Coronary artery (tissue), 2 donors: ENCODE measurements around the gene POLR3A.

Source experiments
- DNase-seq: peaks from one replicate; pipeline ENCODE4 v3.0.0-alpha.2; 2017; ENCODE audit warnings: low spot score
- H3K27ac ChIP-seq, 2 donors: fragments of 200-600 bp; sonication (generic); one replicate each; pipeline ENCODE4 v1.5.1; 2016 to 2019
- H3K4me3 ChIP-seq: fragments of 200-600 bp; sonication (generic); 2 replicates; pipeline ENCODE4 v1.5.1; 2016; ENCODE audit warnings: mild to moderate bottlenecking, moderate library complexity
- CTCF ChIP-seq: fragments of 200-600 bp; sonication (generic); IDR thresholded peaks from one replicate; pipeline ENCODE4 v1.5.1; 2019; ENCODE audit warnings: antibody characterized with exemption

The POLR3A gene

GRCh38 chr10:77955136-77955535, 74.2 kb downstream of the POLR3A start:
- Histone ChIP-seq H3K4me3 (no peak overlapping the region), H3K27ac (no peak overlapping the region)
- TF ChIP-seq CTCF, result no peak
- DNase-seq, result no peak

- TF ChIP-seq CTCF, result no peak
- DNase-seq, result no peak
- Histone ChIP-seq H3K27ac (no peak overlapping the region), H3K4me3 (no peak overlapping the region)
Observed at GRCh38 chr10:77949167-77949566, 80.1 kb downstream of the POLR3A start.

- H3K27ac ChIP-seq, result no peak overlapping the region
- H3K4me3 ChIP-seq, result no peak overlapping the region
- no peak for DNase-seq
- TF ChIP-seq CTCF, result no peak
Observed at GRCh38 chr10:77946084-77946483, 83.2 kb downstream of the POLR3A start.

- H3K27ac ChIP-seq, result no peak overlapping the region
- no peak overlapping the region for H3K4me3 ChIP-seq
- no peak for TF ChIP-seq CTCF
- DNase-seq, result no peak
Observed at GRCh38 chr10:77944519-77944918, 84.8 kb downstream of the POLR3A start.

GRCh38 chr10:77943121-77943901, 86.0 kb downstream of the POLR3A start:
- DNase-seq, result no peak

GRCh38 chr10:77941790-77942189, 87.5 kb downstream of the POLR3A start:
- no peak overlapping the region for H3K4me3 ChIP-seq
- DNase-seq, result no peak
- no peak for TF ChIP-seq CTCF
- no peak overlapping the region for H3K27ac ChIP-seq

More at GRCh38 chr10:77943121-77943901, 86.0 kb downstream of the POLR3A start:
- no peak overlapping the region for H3K27ac ChIP-seq
- no peak for TF ChIP-seq CTCF
- H3K4me3 ChIP-seq, result no peak overlapping the region

- TF ChIP-seq CTCF, result no peak
Observed at GRCh38 chr10:77940627-77941026, 88.7 kb downstream of the POLR3A start.

More at GRCh38 chr10:77940627-77941026, 88.7 kb downstream of the POLR3A start:
- H3K27ac ChIP-seq, result no peak overlapping the region
- H3K4me3 ChIP-seq, result no peak overlapping the region
- DNase-seq, result no peak
